H9 (cell line): ENCODE results near the gene ANKS1B. TPM values are rescaled to one million over a fixed set of nuclear protein-coding genes. Genes with fewer than 3 reads are reported as not detected.
A peak's percentile ranks its signal among the peaks of the same experiment; 100 is the strongest.

Experiments
- DNase-seq: peaks from one replicate; pipeline ENCODE4 v3.0.0-alpha.2; 2017
- H2AFZ ChIP-seq: one replicate; pipeline ENCODE4 v1.6.1; 2013; ENCODE audit warnings: mild to moderate bottlenecking, low read length, control low read depth, moderate library complexity
- H2AK5ac ChIP-seq: 2 replicates; pipeline ENCODE4 v1.6.1; 2013; ENCODE audit warnings: low read length, control low read depth, mixed read lengths; ENCODE audit not compliant: insufficient read length
- H2BK120ac ChIP-seq: one replicate; pipeline ENCODE4 v1.6.1; 2013; ENCODE audit warnings: low read depth, mild to moderate bottlenecking, low read length, control low read depth, inconsistent platforms; ENCODE audit not compliant: poor library complexity, severe bottlenecking
- H2BK12ac ChIP-seq: 2 replicates; pipeline ENCODE4 v1.6.1; 2013; ENCODE audit warnings: low read length, control low read depth, mixed read lengths, low read depth; ENCODE audit not compliant: insufficient read length
- H2BK15ac ChIP-seq: 2 replicates; pipeline ENCODE4 v1.6.1; 2013; ENCODE audit warnings: low read depth, low read length, control low read depth
- H2BK20ac ChIP-seq: one replicate; pipeline ENCODE4 v1.6.1; 2013; ENCODE audit warnings: low read depth, mild to moderate bottlenecking, low read length, control low read depth, inconsistent platforms; ENCODE audit not compliant: poor library complexity, severe bottlenecking
- H2BK5ac ChIP-seq: 2 replicates; pipeline ENCODE4 v1.6.1; 2013; ENCODE audit warnings: low read length, control low read depth, mixed read lengths; ENCODE audit not compliant: insufficient read length
- H3K14ac ChIP-seq: 2 replicates; pipeline ENCODE4 v1.6.1; 2013; ENCODE audit warnings: low read length, control low read depth; ENCODE audit not compliant: insufficient read depth
- H3K18ac ChIP-seq: 2 replicates; pipeline ENCODE4 v1.6.1; 2013; ENCODE audit warnings: low read depth, mild to moderate bottlenecking, mixed read lengths, low read length, control low read depth; ENCODE audit not compliant: insufficient read length
- H3K23ac ChIP-seq: 2 replicates; pipeline ENCODE4 v1.6.1; 2013; ENCODE audit warnings: low read length, control low read depth, mixed read lengths, low read depth; ENCODE audit not compliant: insufficient read length
- H3K23me2 ChIP-seq: 2 replicates; pipeline ENCODE4 v1.6.1; 2013; ENCODE audit warnings: low read depth, mild to moderate bottlenecking, mixed read lengths, low read length, control low read depth; ENCODE audit not compliant: insufficient read length, poor library complexity, severe bottlenecking
- H3K27ac ChIP-seq: 2 replicates; pipeline ENCODE4 v1.5.1; 2013; ENCODE audit warnings: low read length, control low read depth, mixed read lengths, low read depth; ENCODE audit not compliant: insufficient read length
- H3K27me3 ChIP-seq: 2 replicates; pipeline ENCODE4 v1.6.1; 2013; ENCODE audit warnings: low read length, control low read depth, inconsistent platforms; ENCODE audit not compliant: insufficient read depth
- H3K4ac ChIP-seq: 2 replicates; pipeline ENCODE4 v1.6.1; 2013; ENCODE audit warnings: low read depth, mild to moderate bottlenecking, control low read depth, inconsistent platforms, low read length, moderate library complexity
- H3K4me1 ChIP-seq: 2 replicates; pipeline ENCODE4 v1.6.1; 2013; ENCODE audit warnings: low read length, control low read depth, inconsistent platforms; ENCODE audit not compliant: insufficient read depth
- H3K4me2 ChIP-seq: 2 replicates; pipeline ENCODE4 v1.6.1; 2013; ENCODE audit warnings: low read length, control low read depth, mixed read lengths; ENCODE audit not compliant: insufficient read length, insufficient read depth
- H3K56ac ChIP-seq: 2 replicates; pipeline ENCODE4 v1.6.1; 2013; ENCODE audit warnings: low read depth, mild to moderate bottlenecking, mixed read lengths, low read length, control low read depth; ENCODE audit not compliant: insufficient read length
- H3K79me1 ChIP-seq: 2 replicates; pipeline ENCODE4 v1.6.1; 2013; ENCODE audit warnings: low read depth, mild to moderate bottlenecking, moderate library complexity, low read length, control low read depth, inconsistent platforms; ENCODE audit not compliant: insufficient read depth, poor library complexity, severe bottlenecking
- H3K79me2 ChIP-seq: 2 replicates; pipeline ENCODE4 v1.6.1; 2013; ENCODE audit warnings: low read length, control low read depth, inconsistent platforms; ENCODE audit not compliant: insufficient read depth
- H3K9ac ChIP-seq: 2 replicates; pipeline ENCODE4 v1.6.1; 2013; ENCODE audit warnings: low read length, control low read depth, mixed read lengths; ENCODE audit not compliant: insufficient read length; ENCODE audit errors: extremely low read depth
- H3K9me3 ChIP-seq: one replicate; pipeline ENCODE4 v1.6.1; 2013; ENCODE audit warnings: low read depth, low read length, inconsistent platforms; ENCODE audit not compliant: control insufficient read depth
- H3T11ph ChIP-seq: one replicate; pipeline ENCODE4 v1.6.1; 2013; ENCODE audit warnings: mild to moderate bottlenecking, low read length, control low read depth, inconsistent platforms
- H4K20me1 ChIP-seq: one replicate; pipeline ENCODE4 v1.6.1; 2013; ENCODE audit not compliant: control insufficient read depth, insufficient read length, insufficient read depth
- H4K5ac ChIP-seq: 2 replicates; pipeline ENCODE4 v1.6.1; 2013; ENCODE audit warnings: low read depth, mild to moderate bottlenecking, mixed read lengths, low read length, control low read depth; ENCODE audit not compliant: insufficient read length
- H4K8ac ChIP-seq: replicated peaks from 2 replicates; pipeline ENCODE4 v1.6.1; 2013; ENCODE audit warnings: low read length, control low read depth, mixed read lengths, low read depth; ENCODE audit not compliant: insufficient read length
- H4K91ac ChIP-seq: 2 replicates; pipeline ENCODE4 v1.6.1; 2013; ENCODE audit warnings: low read depth, mild to moderate bottlenecking, moderate library complexity, mixed read lengths, low read length, control low read depth; ENCODE audit not compliant: insufficient read length
- H3K27ac Mint-ChIP-seq, 3 experiments: 2 replicates in 2 of 3; 3 replicates in 1 of 3; pipeline ENCODE4 v1.8.0; 2020 to 2021; ENCODE audit warnings: mixed read lengths in 3 of 3, mild to moderate bottlenecking in 1 of 3, moderate library complexity in 1 of 3
- H3K27me3 Mint-ChIP-seq: 2 replicates; pipeline ENCODE4 v1.8.0; 2021; ENCODE audit warnings: low read depth, mild to moderate bottlenecking, moderate library complexity, mixed read lengths
- H3K36me3 Mint-ChIP-seq, 3 experiments: 2 replicates in 2 of 3; 3 replicates in 1 of 3; pipeline ENCODE4 v1.8.0; 2020 to 2021; ENCODE audit warnings: low read depth in 3 of 3, mixed read lengths in 3 of 3; ENCODE audit not compliant: insufficient read depth in 1 of 3
- H3K4me1 Mint-ChIP-seq, 2 experiments: 2 replicates each; pipeline ENCODE4 v1.8.0; 2020; ENCODE audit warnings: mixed read lengths in 2 of 2
- H3K4me3 Mint-ChIP-seq, 2 experiments: 2 replicates in 1 of 2; 3 replicates in 1 of 2; pipeline ENCODE4 v1.8.0; 2020 to 2021; ENCODE audit warnings: mild to moderate bottlenecking in 2 of 2, mixed read lengths in 2 of 2, moderate library complexity in 1 of 2
- H3K9me3 Mint-ChIP-seq, 2 experiments: 2 replicates in 1 of 2; 3 replicates in 1 of 2; pipeline ENCODE4 v1.8.0; 2020; ENCODE audit warnings: mild to moderate bottlenecking in 2 of 2, mixed read lengths in 2 of 2, moderate library complexity in 1 of 2
- CTCF ChIP-seq: fragments of 200-600 bp; sonication (generic); conservative IDR thresholded peaks from 3 replicates; pipeline ENCODE4 v1.8.0; 2021; ENCODE audit warnings: antibody characterized with exemption, mild to moderate bottlenecking
- WGBS: extraction: QIAGEN DNeasy Blood & Tissue Kit; methylation state at CpG from one replicate; pipeline ENCODE4 v1.1.7; 2013; ENCODE audit warnings: missing lambda C conversion rate, low lambda C conversion rate, mixed read lengths; ENCODE audit not compliant: insufficient read length; ENCODE audit errors: extremely low coverage; 5-methylcytosine and 5-hydroxymethylcytosine counted together
- total RNA-seq: library from RNA; stranded (reverse); gene quantifications from 2 replicates; pipeline ENCODE4 v1.2.1, GENCODE V29; 2021

The ANKS1B gene
- total RNA-seq, 1 experiment from 2014 or later = 4.1 TPM

GRCh38 chr12:99392091-99392850 lies 592.5 kb downstream of the ANKS1B start:
- no peak overlapping the region for H3K18ac ChIP-seq
- no peak overlapping the region for H2BK15ac ChIP-seq
- H3K4me2 ChIP-seq = no peak overlapping the region
- H4K91ac ChIP-seq = no peak overlapping the region
- no peaks in the 10 kb centered on the region for H3K27me3 ChIP-seq
- no peaks in the 10 kb centered on the region for H3K27me3 Mint-ChIP-seq
- H3K79me2 ChIP-seq = no peaks in the 10 kb centered on the region
- H3K56ac ChIP-seq = no peak overlapping the region
- no peaks in the 10 kb centered on the region for H3K23me2 ChIP-seq
- H3K9ac ChIP-seq = no peak overlapping the region
- H3K4me1 ChIP-seq = 0 out of 2 replicates have a peak, but pooled peaks cover 2% of the 10 kb centered on the region
- no peak overlapping the region for H3K4me3 Mint-ChIP-seq
- H3K4ac ChIP-seq = no peak overlapping the region
- H4K8ac ChIP-seq = no peak overlapping the region
- H3K9me3 Mint-ChIP-seq = no peaks in the 10 kb centered on the region
- no peaks in the 10 kb centered on the region for H3K9me3 ChIP-seq
- H3K4me1 Mint-ChIP-seq = peaks cover 6 to 7% of the 10 kb centered on the region in 2 experiments
- H2BK120ac ChIP-seq = no peak overlapping the region
- H2BK12ac ChIP-seq = no peak overlapping the region
- no peak overlapping the region for H2AK5ac ChIP-seq
- H3K14ac ChIP-seq = no peak overlapping the region
- H4K20me1 ChIP-seq = no peaks in the 10 kb centered on the region
- no peak overlapping the region for H4K5ac ChIP-seq
- H3K27ac Mint-ChIP-seq = peak overlapping the region in 1 of 3 experiments; percentile 38; a peak in 1 of 7 replicates
- no peak for TF ChIP-seq CTCF
- H3T11ph ChIP-seq = no peak overlapping the region
- H2BK20ac ChIP-seq = no peak overlapping the region
- no peak overlapping the region for H2BK5ac ChIP-seq
- no peaks in the 10 kb centered on the region for H3K36me3 Mint-ChIP-seq
- no peak for DNase-seq
- no peaks in the 10 kb centered on the region for H3K79me1 ChIP-seq
- no peak overlapping the region for H3K27ac ChIP-seq
- no peak overlapping the region for H2AFZ ChIP-seq
- H3K23ac ChIP-seq = no peak overlapping the region
- no CpG with 5 or more reads among the region's 6 CpGs for WGBS
